OCI-LY3 (cell line): ENCODE data around the gene CEP78.

ENCODE experiments used
- H2AFZ ChIP-seq: fragments of 200-600, 300-600 bp; shearing (Covaris generic); 2 replicates; pipeline ENCODE4 v1.6.0; 2014; ENCODE audit warnings: antibody characterized with exemption, low read depth, low read length
- H3K27ac ChIP-seq: fragments of 200-600, 300-600 bp; sonication (generic); 2 replicates; pipeline ENCODE4 v1.5.1; 2014; ENCODE audit warnings: mild to moderate bottlenecking, low read length, moderate library complexity, mixed read lengths
- H3K27me3 ChIP-seq: fragments of 200-600, 300-600 bp; sonication (generic); 2 replicates; pipeline ENCODE4 v1.6.1; 2014; ENCODE audit warnings: low read depth, low read length, mixed read lengths
- H3K36me3 ChIP-seq: fragments of 200-600, 300-600 bp; sonication (generic); replicated peaks from 2 replicates; pipeline ENCODE3; 2014; ENCODE audit warnings: low read depth, low read length, mixed read lengths
- H3K4me1 ChIP-seq: fragments of 300-600, 200-600 bp; sonication (generic); 2 replicates; pipeline ENCODE4 v1.6.1; 2014; ENCODE audit warnings: low read length, mixed read lengths
- H3K4me2 ChIP-seq: fragments of 200-600, 300-600 bp; sonication (generic); 2 replicates; pipeline ENCODE4 v1.6.1; 2014; ENCODE audit warnings: low read length, mixed read lengths
- H3K4me3 ChIP-seq: fragments of 300-600, 200-600 bp; sonication (generic); 2 replicates; pipeline ENCODE4 v1.5.1; 2014; ENCODE audit warnings: antibody characterized with exemption, mild to moderate bottlenecking, low read length, moderate library complexity
- H3K79me2 ChIP-seq: fragments of 300-600, 200-600 bp; shearing (Covaris generic); 2 replicates; pipeline ENCODE4 v1.6.1; 2014; ENCODE audit warnings: mild to moderate bottlenecking, low read length, mixed read lengths
- H3K9ac ChIP-seq: fragments of 300-600, 200-600 bp; shearing (Covaris generic); 2 replicates; pipeline ENCODE4 v1.6.0; 2014; ENCODE audit warnings: mild to moderate bottlenecking, low read length, moderate library complexity
- H3K9me3 ChIP-seq: fragments of 200-600, 300-600 bp; shearing (Covaris generic); 2 replicates; pipeline ENCODE4 v1.6.1; 2014; ENCODE audit warnings: low read length, mixed read lengths; ENCODE audit not compliant: insufficient read depth
- H4K20me1 ChIP-seq: fragments of 200-600, 300-600 bp; sonication (generic); 2 replicates; pipeline ENCODE4 v1.6.1; 2016; ENCODE audit warnings: low read length, mixed read lengths; ENCODE audit not compliant: insufficient read depth
- EZH2phosphoT487 ChIP-seq: fragments of 200-600 bp; shearing (Covaris generic); IDR thresholded peaks from 2 replicates; pipeline ENCODE4 v1.6.1; 2018; ENCODE audit warnings: antibody characterized with exemption, mixed run types, low read depth
- TF ChIP-seq, protein P1 (sequence below): fragments of 200-600, 300-600 bp; sonication (generic); IDR thresholded peaks from 2 replicates; pipeline ENCODE4 v1.5.1; 2014; ENCODE audit warnings: antibody characterized with exemption, low read length, low read depth

Gene CEP78

GRCh38 chr9:78296201-78296892, 60.5 kb downstream of the CEP78 start:
- H3K27ac ChIP-seq, result peak overlapping the region; percentile 67
- H3K4me1 ChIP-seq, result peaks cover 11% of the 10 kb centered on the region
- peaks cover 35% of the 10 kb centered on the region for H3K79me2 ChIP-seq
- H3K27me3 ChIP-seq, result no peaks in the 10 kb centered on the region
- peak overlapping the region; percentile 83 for H2AFZ ChIP-seq
- peak overlapping the region; percentile 94 for H3K4me2 ChIP-seq
- TF ChIP-seq, protein P1, sequence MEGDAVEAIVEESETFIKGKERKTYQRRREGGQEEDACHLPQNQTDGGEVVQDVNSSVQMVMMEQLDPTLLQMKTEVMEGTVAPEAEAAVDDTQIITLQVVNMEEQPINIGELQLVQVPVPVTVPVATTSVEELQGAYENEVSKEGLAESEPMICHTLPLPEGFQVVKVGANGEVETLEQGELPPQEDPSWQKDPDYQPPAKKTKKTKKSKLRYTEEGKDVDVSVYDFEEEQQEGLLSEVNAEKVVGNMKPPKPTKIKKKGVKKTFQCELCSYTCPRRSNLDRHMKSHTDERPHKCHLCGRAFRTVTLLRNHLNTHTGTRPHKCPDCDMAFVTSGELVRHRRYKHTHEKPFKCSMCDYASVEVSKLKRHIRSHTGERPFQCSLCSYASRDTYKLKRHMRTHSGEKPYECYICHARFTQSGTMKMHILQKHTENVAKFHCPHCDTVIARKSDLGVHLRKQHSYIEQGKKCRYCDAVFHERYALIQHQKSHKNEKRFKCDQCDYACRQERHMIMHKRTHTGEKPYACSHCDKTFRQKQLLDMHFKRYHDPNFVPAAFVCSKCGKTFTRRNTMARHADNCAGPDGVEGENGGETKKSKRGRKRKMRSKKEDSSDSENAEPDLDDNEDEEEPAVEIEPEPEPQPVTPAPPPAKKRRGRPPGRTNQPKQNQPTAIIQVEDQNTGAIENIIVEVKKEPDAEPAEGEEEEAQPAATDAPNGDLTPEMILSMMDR, result no peak
- TF ChIP-seq EZH2phosphoT487, result no peak
- peaks cover 15% of the 10 kb centered on the region for H3K36me3 ChIP-seq
- no peaks in the 10 kb centered on the region for H3K9me3 ChIP-seq
- H4K20me1 ChIP-seq, result peaks cover 7% of the 10 kb centered on the region; the same call in 1 of the 2 replicates
- H3K9ac ChIP-seq, result peak overlapping the region; percentile 95
- peak overlapping the region; percentile 89 for H3K4me3 ChIP-seq

GRCh38 chr9:78296893-78297671, 61.2 kb downstream of the CEP78 start, which contains the start of gene PSAT1:
TSS of gene PSAT1 (plus strand) at chr9:78297125. CDS start at chr9:78297211, 86 bp downstream.
- peak within 1 kb of the TSS; percentile 94 for H3K4me2 ChIP-seq
- H3K4me3 ChIP-seq, result peak within 1 kb of the TSS; percentile 89
- H3K79me2 ChIP-seq, result peaks cover 35% of the 10 kb centered on the region
- peaks cover 20% of the 10 kb centered on the region for H3K36me3 ChIP-seq
- no peaks in the 10 kb centered on the region for H3K27me3 ChIP-seq
- H2AFZ ChIP-seq, result peak within 1 kb of the TSS; percentile 83
- no peak for TF ChIP-seq EZH2phosphoT487
- TF ChIP-seq, protein P1, result no peak
- H3K27ac ChIP-seq, result peak within 1 kb of the TSS; percentile 67
- no peaks in the 10 kb centered on the region for H3K9me3 ChIP-seq
- H3K9ac ChIP-seq, result peak within 1 kb of the TSS; percentile 95
- peaks cover 7% of the 10 kb centered on the region; the same call in 1 of the 2 replicates for H4K20me1 ChIP-seq
- H3K4me1 ChIP-seq, result peaks cover 11% of the 10 kb centered on the region

DNA sequence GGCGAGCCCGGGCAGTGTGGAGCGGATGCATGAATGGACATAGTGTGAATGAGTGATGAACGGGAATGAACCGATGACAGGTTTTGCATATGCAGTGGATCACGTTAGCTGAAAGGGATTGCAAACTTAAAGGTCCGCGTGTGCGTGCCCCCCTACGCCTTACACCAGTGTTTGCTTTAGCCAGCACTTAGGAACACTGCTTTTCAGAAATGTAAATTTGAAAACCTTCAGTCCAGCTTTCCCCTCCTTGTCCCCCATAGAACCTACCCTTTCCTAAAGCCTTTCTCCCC, 61.7 kb downstream of the CEP78 start:
- peak overlapping the region; percentile 94 for H3K4me2 ChIP-seq
- peak overlapping the region; percentile 49 for H2AFZ ChIP-seq

More for the DNA sequence above, 61.7 kb downstream of the CEP78 start:
- Histone ChIP-seq H3K27ac (peak overlapping the region; percentile 63; the same call in 1 of the 2 replicates), H4K20me1 (peaks cover 7% of the 10 kb centered on the region; the same call in 1 of the 2 replicates), H3K4me3 (peak overlapping the region; percentile 89), H3K36me3 (peaks cover 20% of the 10 kb centered on the region), H3K9ac (peak overlapping the region; percentile 83), H3K4me1 (peaks cover 11% of the 10 kb centered on the region), H3K79me2 (peaks cover 35% of the 10 kb centered on the region), H3K9me3 (no peaks in the 10 kb centered on the region), H3K27me3 (no peaks in the 10 kb centered on the region)
- TF ChIP-seq EZH2phosphoT487, result no peak
- TF ChIP-seq, protein P1, result no peak
